H1 (cell line): ENCODE data around the gene UBE2E1. TPM values are rescaled to one million over a fixed set of nuclear protein-coding genes. Genes with fewer than 3 reads are reported as not detected.

Experiments used
- ATF3 ChIP-seq: IDR thresholded peaks from 2 replicates; pipeline ENCODE4 v1.6.1; 2011; ENCODE audit warnings: low read depth, mild to moderate bottlenecking, low read length; ENCODE audit not compliant: insufficient read depth
- CHD7 ChIP-seq: fragments of 300-600 bp; sonication (generic); IDR thresholded peaks from 2 replicates; pipeline ENCODE4 v1.7.1; 2012; ENCODE audit warnings: low read length, moderate library complexity, mild to moderate bottlenecking, inconsistent platforms; ENCODE audit not compliant: insufficient replicate concordance
- EP300 ChIP-seq, 2 experiments: IDR thresholded peaks; 1 replicate in 1 of 2; 2 replicates in 1 of 2; pipeline ENCODE4 v1.6.1; 2011 to 2012; ENCODE audit warnings: low read depth in 2 of 2, low read length in 2 of 2, mild to moderate bottlenecking in 2 of 2, borderline replicate concordance in 1 of 2, inconsistent platforms in 1 of 2, moderate library complexity in 1 of 2
- GTF2F1 ChIP-seq: IDR thresholded peaks from 2 replicates; pipeline ENCODE4 v1.6.1; 2012; ENCODE audit warnings: low read depth, low read length, improper control_type of control experiment, borderline replicate concordance
- HDAC2 ChIP-seq, 2 experiments: fragments of 300-600 bp in 1 of 2; sonication (generic) in 1 of 2; IDR thresholded peaks; 2 replicates each; pipeline ENCODE4 v1.6.1; 2011 to 2012; ENCODE audit warnings: low read depth in 2 of 2, low read length in 2 of 2, mild to moderate bottlenecking in 2 of 2, moderate library complexity in 2 of 2, borderline replicate concordance in 1 of 2, inconsistent platforms in 1 of 2
- NANOG ChIP-seq: IDR thresholded peaks from 2 replicates; pipeline ENCODE4 v1.6.1; 2011; ENCODE audit warnings: low read length, low read depth, mild to moderate bottlenecking, inconsistent platforms; ENCODE audit not compliant: insufficient read depth, poor library complexity, severe bottlenecking
- RNF2 ChIP-seq: fragments of 200-900, 300-1000 bp; sonication (generic); IDR thresholded peaks from 2 replicates; pipeline ENCODE4 v1.7.1; 2016; ENCODE audit warnings: borderline replicate concordance, low read depth, mild to moderate bottlenecking, antibody characterized with exemption, low read length; ENCODE audit not compliant: poor library complexity, severe bottlenecking; ENCODE audit errors: missing control alignments
- RXRA ChIP-seq: IDR thresholded peaks from 2 replicates; pipeline ENCODE4 v1.6.1; 2011; ENCODE audit warnings: low read depth, mild to moderate bottlenecking, low read length, moderate library complexity; ENCODE audit not compliant: insufficient read depth
- polyA plus RNA-seq, 7 experiments: library from polyadenylated mRNA; depleted of rRNA in 3 of 7; stranded (reverse) in 5 of 7; unstranded in 2 of 7; fragments of >200 nt in 5 of 7; fragments of 200-250 nt in 2 of 7; gene quantifications; 1 replicate in 5 of 7; 2 replicates in 1 of 7; 4 replicates in 1 of 7; pipeline versions ENCODE4 v1.2.1 to v1.2.3, GENCODE V29; 2011 to 2013; ENCODE audit warnings: missing spikeins in 2 of 7, mixed read lengths in 2 of 7
- total RNA-seq: library from RNA; stranded (reverse); fragmentation: NEBNext Ultra II Directional; extraction: Animal tissue kit (Norgen Biotek cat#: 25700); gene quantifications from 2 replicates; pipeline ENCODE4 v1.2.1, GENCODE V29; 2021

The UBE2E1 gene
- total and polyA plus RNA-seq, 2 of the 8 experiments (the other 6 are each of a cell fraction or from before 2014, with no cell fraction given), result 109 to 141 TPM

- TF ChIP-seq CHD7, result no peak
- no peak for TF ChIP-seq HDAC2 (IDR thresholded peaks at IDR 0.05; ENCODE audit: borderline replicate concordance in 1 of 2, low read depth in 2 of 2, low read length in 2 of 2)
- TF ChIP-seq EP300 (IDR thresholded peaks at IDR 0.05; ENCODE audit: borderline replicate concordance in 1 of 2, low read depth in 2 of 2, low read length in 2 of 2), result no peak
- no peak for TF ChIP-seq GTF2F1
- TF ChIP-seq RNF2, result no peak
- no peak for TF ChIP-seq RXRA
- no peak for TF ChIP-seq NANOG
- no peak for TF ChIP-seq ATF3
Measured at GRCh38 chr3:23872330-23872729, 66.6 kb downstream of the UBE2E1 start (continued).
